Liver (tissue), 9 donors: Measurements from ENCODE around the gene FKBP1A. TPM values are rescaled to one million over a fixed set of nuclear protein-coding genes. Genes with fewer than 3 reads are reported as not detected.

Experiments
- DNase-seq: peaks from one replicate; pipeline ENCODE4 v3.0.0-alpha.2; 2017; ENCODE audit warnings: low spot score
- H3K27ac ChIP-seq, 2 donors: one replicate each; pipeline ENCODE4 v1.7.0; 2013; ENCODE audit warnings: inconsistent platforms in 2 of 2, low read length in 2 of 2, control low read depth in 1 of 2, low read depth in 1 of 2, mild to moderate bottlenecking in 1 of 2
- H3K27me3 ChIP-seq, 4 donors: one replicate each; pipeline versions ENCODE4 v1.6.1 to v1.7.0; 2013; ENCODE audit warnings: low read length in 3 of 4, inconsistent platforms in 1 of 4, mild to moderate bottlenecking in 1 of 4, moderate library complexity in 1 of 4; ENCODE audit not compliant: control insufficient read depth in 4 of 4, insufficient read depth in 4 of 4
- H3K36me3 ChIP-seq, 4 donors: one replicate each; pipeline versions ENCODE4 v1.6.1 to v1.7.0; 2013; ENCODE audit warnings: low read length in 3 of 4, mild to moderate bottlenecking in 3 of 4, low read depth in 1 of 4, moderate library complexity in 1 of 4; ENCODE audit not compliant: control insufficient read depth in 4 of 4, insufficient read depth in 3 of 4
- H3K4me1 ChIP-seq, 4 donors: one replicate each; pipeline versions ENCODE4 v1.6.1 to v1.7.0; 2013; ENCODE audit warnings: low read length in 3 of 4, mild to moderate bottlenecking in 3 of 4, moderate library complexity in 1 of 4; ENCODE audit not compliant: control insufficient read depth in 4 of 4, insufficient read depth in 4 of 4
- H3K4me3 ChIP-seq, 3 donors: one replicate each; pipeline versions ENCODE4 v1.6.1 to v1.7.0; 2013; ENCODE audit warnings: low read length in 3 of 3, control low read depth in 1 of 3, low read depth in 1 of 3, mild to moderate bottlenecking in 1 of 3
- H3K9ac ChIP-seq, 2 donors: one replicate each; pipeline ENCODE4 v1.7.0; 2013; ENCODE audit warnings: low read length in 2 of 2, mild to moderate bottlenecking in 2 of 2, moderate library complexity in 2 of 2, control low read depth in 1 of 2, low read depth in 1 of 2
- H3K9me3 ChIP-seq, 4 donors: one replicate each; pipeline versions ENCODE4 v1.6.1 to v1.7.0; 2013; ENCODE audit warnings: low read length in 3 of 4; ENCODE audit not compliant: control insufficient read depth in 4 of 4
- ATF3 ChIP-seq: IDR thresholded peaks from 2 replicates; pipeline ENCODE4 v1.6.1; 2016; ENCODE audit warnings: antibody characterized with exemption
- EGR1 ChIP-seq, 2 donors: IDR thresholded peaks; 2 replicates each; pipeline ENCODE4 v1.6.1; 2016 to 2018; ENCODE audit warnings: antibody characterized with exemption in 2 of 2, low read depth in 2 of 2
- FOXA1 ChIP-seq: IDR thresholded peaks from 2 replicates; pipeline ENCODE4 v1.6.1; 2016; ENCODE audit warnings: antibody characterized with exemption
- FOXA2 ChIP-seq: IDR thresholded peaks from 2 replicates; pipeline ENCODE4 v1.6.1; 2016; ENCODE audit warnings: antibody characterized with exemption
- GABPA ChIP-seq, 2 donors: IDR thresholded peaks in 1 of 2; conservative IDR thresholded peaks in 1 of 2; 2 replicates each; pipeline ENCODE4 v1.6.1; 2016; ENCODE audit warnings: antibody characterized with exemption in 2 of 2, mild to moderate bottlenecking in 1 of 2, moderate library complexity in 1 of 2
- HNF4A ChIP-seq, 2 donors: conservative IDR thresholded peaks; 2 replicates each; pipeline ENCODE4 v1.6.1; 2016; ENCODE audit warnings: antibody characterized with exemption in 2 of 2, mild to moderate bottlenecking in 2 of 2
- HNF4G ChIP-seq: IDR thresholded peaks from 2 replicates; pipeline ENCODE4 v1.6.1; 2016; ENCODE audit warnings: antibody characterized with exemption
- RAD21 ChIP-seq, 2 donors: IDR thresholded peaks; 2 replicates each; pipeline ENCODE4 v1.6.1; 2016; ENCODE audit warnings: antibody characterized with exemption in 2 of 2, mild to moderate bottlenecking in 2 of 2
- REST ChIP-seq: IDR thresholded peaks from 2 replicates; pipeline ENCODE4 v1.6.1; 2016; ENCODE audit warnings: antibody characterized with exemption, mild to moderate bottlenecking
- RXRA ChIP-seq, 2 donors: IDR thresholded peaks; 2 replicates each; pipeline ENCODE4 v1.6.1; 2017 to 2018; ENCODE audit warnings: antibody characterized with exemption in 2 of 2, mild to moderate bottlenecking in 1 of 2
- YY1 ChIP-seq: IDR thresholded peaks from 2 replicates; pipeline ENCODE4 v1.6.1; 2016; ENCODE audit warnings: antibody characterized with exemption, mild to moderate bottlenecking
- WGBS: extraction: QIAGEN DNeasy Blood & Tissue Kit; methylation state at CpG from one replicate; pipeline ENCODE4 v1.1.7; 2013; 5-methylcytosine and 5-hydroxymethylcytosine counted together
- polyA plus RNA-seq, 2 donors: library from polyadenylated mRNA; stranded (reverse) in 1 of 2; unstranded in 1 of 2; fragments of 200-250 nt in 1 of 2; fragments of >200 nt in 1 of 2; fragmentation: Nextera tagmentation in 1 of 2; extraction: Ambion mirVana in 1 of 2; gene quantifications; one replicate each; pipeline versions ENCODE4 v1.2.1 to v1.2.3, GENCODE V29; 2013 to 2015
- total RNA-seq, 2 donors: library from RNA; depleted of rRNA; stranded (reverse); fragments of >200 nt; gene quantifications; one replicate each; pipeline ENCODE4 v1.2.3, GENCODE V29; 2014
- TF ChIP-seq, protein P1 (sequence below): IDR thresholded peaks from 2 replicates; pipeline ENCODE4 v1.6.1; 2016; ENCODE audit warnings: antibody characterized with exemption
- donor health status: healthy.
- donor health status: healthy.
- donor health status: healthy.
- donor health status: healthy.
- donor health status: healthy.

The FKBP1A gene
- total and polyA plus RNA-seq, 4 donors, result 49.3 to 114 (median 76.9) TPM

- WGBS, result 71% methylated on average over 8 of the region's 8 CpGs
- Histone ChIP-seq H3K9ac (no peak overlapping the region), H3K9me3 (no peaks in the 10 kb centered on the region)
These were observed 65.6 kb downstream of the FKBP1A start for GRCh38 chr20:1327241-1327653.

GRCh38 chr20:1326031-1326930, 66.6 kb downstream of the FKBP1A start:
- Histone ChIP-seq H3K4me1 (peaks cover 15 to 52% (median 35%) of the 10 kb centered on the region in 4 donors), H3K27me3 (no peaks in the 10 kb centered on the region), H3K9ac (peak overlapping the region; percentile 34 to 100), H3K9me3 (no peaks in the 10 kb centered on the region), H3K27ac (peak overlapping the region; percentile 100), H3K36me3 (no peaks in the 10 kb centered on the region), H3K4me3 (peak overlapping the region; percentile 68 to 88 (median 78))
- TF ChIP-seq, protein P1, sequence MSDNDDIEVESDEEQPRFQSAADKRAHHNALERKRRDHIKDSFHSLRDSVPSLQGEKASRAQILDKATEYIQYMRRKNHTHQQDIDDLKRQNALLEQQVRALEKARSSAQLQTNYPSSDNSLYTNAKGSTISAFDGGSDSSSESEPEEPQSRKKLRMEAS, result no peak
- TF ChIP-seq HNF4A (conservative IDR thresholded peaks at IDR 0.05) (no peak), RAD21 (IDR thresholded peaks at IDR 0.05) (no peak), FOXA2 (no peak), REST (no peak)
- peak; percentile 26 for DNase-seq
- 27% methylated on average over 10 of the region's 10 CpGs for WGBS

More at GRCh38 chr20:1327241-1327653, 65.6 kb downstream of the FKBP1A start:
- H3K27ac ChIP-seq, result peak overlapping the region; percentile 100
- no peak overlapping the region for H3K4me3 ChIP-seq
- H3K27me3 ChIP-seq, result no peaks in the 10 kb centered on the region
- TF ChIP-seq GABPA (IDR thresholded peaks at IDR 0.05 in 1 of 2, conservative IDR thresholded peaks at IDR 0.05 in 1 of 2) (no peak), HNF4G (no peak), EGR1 (IDR thresholded peaks at IDR 0.05; ENCODE audit: low read depth in 2 of 2) (no peak), ATF3 (no peak), RXRA (IDR thresholded peaks at IDR 0.05) (no peak), FOXA2 (no peak), HNF4A (conservative IDR thresholded peaks at IDR 0.05) (no peak), YY1 (no peak), FOXA1 (no peak)
- TF ChIP-seq, protein P1, result no peak
- peaks cover 15 to 49% (median 35%) of the 10 kb centered on the region in 4 donors for H3K4me1 ChIP-seq
- H3K36me3 ChIP-seq, result no peaks in the 10 kb centered on the region
- peak; percentile 32 for DNase-seq
